Esophagus squamous epithelium (tissue), 4 donors: ENCODE measurements around the gene CD46.

Experiments
- POLR2A ChIP-seq, 4 donors: fragments of 450-650 bp; IDR thresholded peaks; one replicate each; pipeline ENCODE4 v1.6.1; 2017; ENCODE audit warnings: antibody characterized with exemption in 4 of 4, mild to moderate bottlenecking in 4 of 4, moderate library complexity in 3 of 4
- TF ChIP-seq, protein P1 (sequence below), 6 experiments: fragments of 450-650 bp in 4 of 6; fragments of 200-600 bp in 2 of 6; sonication (generic) in 2 of 6; IDR thresholded peaks; one replicate each; pipeline ENCODE4 v1.5.1; 2016 to 2019; ENCODE audit warnings: antibody characterized with exemption in 6 of 6, mild to moderate bottlenecking in 4 of 6, moderate library complexity in 4 of 6

- TF ChIP-seq, protein P1, sequence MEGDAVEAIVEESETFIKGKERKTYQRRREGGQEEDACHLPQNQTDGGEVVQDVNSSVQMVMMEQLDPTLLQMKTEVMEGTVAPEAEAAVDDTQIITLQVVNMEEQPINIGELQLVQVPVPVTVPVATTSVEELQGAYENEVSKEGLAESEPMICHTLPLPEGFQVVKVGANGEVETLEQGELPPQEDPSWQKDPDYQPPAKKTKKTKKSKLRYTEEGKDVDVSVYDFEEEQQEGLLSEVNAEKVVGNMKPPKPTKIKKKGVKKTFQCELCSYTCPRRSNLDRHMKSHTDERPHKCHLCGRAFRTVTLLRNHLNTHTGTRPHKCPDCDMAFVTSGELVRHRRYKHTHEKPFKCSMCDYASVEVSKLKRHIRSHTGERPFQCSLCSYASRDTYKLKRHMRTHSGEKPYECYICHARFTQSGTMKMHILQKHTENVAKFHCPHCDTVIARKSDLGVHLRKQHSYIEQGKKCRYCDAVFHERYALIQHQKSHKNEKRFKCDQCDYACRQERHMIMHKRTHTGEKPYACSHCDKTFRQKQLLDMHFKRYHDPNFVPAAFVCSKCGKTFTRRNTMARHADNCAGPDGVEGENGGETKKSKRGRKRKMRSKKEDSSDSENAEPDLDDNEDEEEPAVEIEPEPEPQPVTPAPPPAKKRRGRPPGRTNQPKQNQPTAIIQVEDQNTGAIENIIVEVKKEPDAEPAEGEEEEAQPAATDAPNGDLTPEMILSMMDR (IDR thresholded peaks at IDR 0.05), result no peak
- no peak for TF ChIP-seq POLR2A (IDR thresholded peaks at IDR 0.05)
These were observed 11.2 kb downstream of the CD46 start for GRCh38 chr1:207763091-207763490.
